SK-N-SH (cell line): ENCODE results near the gene UNC79. TPM values are rescaled to one million over a fixed set of nuclear protein-coding genes. Genes with fewer than 3 reads are reported as not detected.

Experiments
- CTCF ChIA-PET: fragments of 300-600, 350-600 bp; formaldehyde crosslinking; extraction: SDS; loops from one replicate; lab custom pipeline; 2021; lab: Yijun Ruan, JAX
- POLR2A ChIA-PET: fragments of 350-600 bp; sonication (Branson Sonifier 250); formaldehyde crosslinking; extraction: SDS; loops from one replicate; lab custom pipeline; 2020; ENCODE audit warnings: antibody characterized with exemption, inconsistent platforms; lab: Yijun Ruan, JAX
- DNase-seq: peaks from one replicate; pipeline ENCODE4 v3.0.0; 2012
- H2AFZ ChIP-seq: fragments of 200-600 bp; sonication (generic); 2 replicates; pipeline ENCODE4 v1.8.1; 2016; ENCODE audit warnings: antibody characterized with exemption, mild to moderate bottlenecking, low read depth
- H3F3A ChIP-seq: fragments of 200-600 bp; sonication (generic); replicated peaks from 2 replicates; pipeline ENCODE3; 2016; ENCODE audit warnings: antibody characterized with exemption, mild to moderate bottlenecking; ENCODE audit not compliant: insufficient read depth
- H3K27ac ChIP-seq, 2 experiments: fragments of 200-500 bp in 1 of 2; fragments of 200-600 bp in 1 of 2; sonication (Bioruptor generic) in 1 of 2; sonication (generic), shearing (Covaris generic) in 1 of 2; 2 replicates each; pipeline versions ENCODE4 v1.5.1 to v1.6.1; 2014 to 2016; ENCODE audit warnings: low read depth in 2 of 2, inconsistent platforms in 1 of 2, low read length in 1 of 2, mild to moderate bottlenecking in 1 of 2, mixed read lengths in 1 of 2
- H3K27me3 ChIP-seq: fragments of 200-600 bp; sonication (generic), shearing (Covaris generic); 2 replicates; pipeline ENCODE4 v1.6.1; 2016; ENCODE audit warnings: mixed run types; ENCODE audit not compliant: insufficient read depth
- H3K36me3 ChIP-seq, 2 experiments: fragments of 200-500 bp in 1 of 2; fragments of 200-600 bp in 1 of 2; sonication (Bioruptor generic) in 1 of 2; sonication (generic) in 1 of 2; replicated peaks in 1 of 2; 2 replicates each; pipeline versions ENCODE3 to v1.5.1; 2014 to 2016; ENCODE audit warnings: low read length in 1 of 2, mild to moderate bottlenecking in 1 of 2; ENCODE audit not compliant: insufficient read depth in 2 of 2, control insufficient read depth in 1 of 2
- H3K4me1 ChIP-seq, 2 experiments: fragments of 200-500 bp in 1 of 2; fragments of 200-600 bp in 1 of 2; sonication (Bioruptor generic) in 1 of 2; sonication (generic), shearing (Covaris generic) in 1 of 2; 2 replicates each; pipeline versions ENCODE4 v1.5.1 to v1.6.1; 2014 to 2016; ENCODE audit warnings: low read depth in 1 of 2, low read length in 1 of 2, mixed run types in 1 of 2; ENCODE audit not compliant: insufficient read depth in 2 of 2, control insufficient read depth in 1 of 2
- H3K4me2 ChIP-seq: fragments of 200-600 bp; sonication (generic), shearing (Covaris generic); 2 replicates; pipeline ENCODE4 v1.6.1; 2017; ENCODE audit warnings: mixed run types
- H3K4me3 ChIP-seq, 2 experiments: fragments of 200-500 bp in 1 of 2; fragments of 200-600 bp in 1 of 2; sonication (Bioruptor generic) in 1 of 2; sonication (generic), shearing (Covaris generic) in 1 of 2; 2 replicates each; pipeline versions ENCODE4 v1.5.1 to v1.8.1; 2014 to 2016; ENCODE audit warnings: low read depth in 2 of 2, inconsistent platforms in 1 of 2, low read length in 1 of 2, mild to moderate bottlenecking in 1 of 2, mixed read lengths in 1 of 2, moderate library complexity in 1 of 2
- H3K79me2 ChIP-seq: fragments of 200-600 bp; sonication (generic); 2 replicates; pipeline ENCODE4 v1.8.1; 2017; ENCODE audit warnings: mild to moderate bottlenecking; ENCODE audit not compliant: insufficient read depth
- H3K9ac ChIP-seq: fragments of 200-600 bp; sonication (generic); 2 replicates; pipeline ENCODE4 v1.6.1; 2017; ENCODE audit warnings: mixed run types
- H3K9me2 ChIP-seq: fragments of 200-600 bp; sonication (generic); 2 replicates; pipeline ENCODE4 v1.6.1; 2017; ENCODE audit warnings: mixed run types
- H3K9me3 ChIP-seq: fragments of 200-600 bp; sonication (generic); 2 replicates; pipeline ENCODE4 v1.6.1; 2017; ENCODE audit warnings: mixed run types, mild to moderate bottlenecking, moderate library complexity
- H4K20me1 ChIP-seq: fragments of 200-600 bp; sonication (generic); 2 replicates; pipeline ENCODE4 v1.6.1; 2017; ENCODE audit warnings: mild to moderate bottlenecking, mixed run types; ENCODE audit not compliant: insufficient read depth
- EP300 ChIP-seq, 2 experiments: IDR thresholded peaks; 2 replicates each; pipeline versions ENCODE4 v1.4.0 to v1.6.1; 2012; ENCODE audit warnings: borderline replicate concordance in 1 of 2, low read depth in 1 of 2, low read length in 1 of 2
- EZH2phosphoT487 ChIP-seq: fragments of 200-600 bp; sonication (generic); IDR thresholded peaks from 2 replicates; pipeline ENCODE4 v1.6.1; 2017; ENCODE audit warnings: low read depth, mixed run types, mild to moderate bottlenecking, antibody characterized with exemption, moderate library complexity, borderline replicate concordance
- GATA2 ChIP-seq: sonication (generic); formaldehyde crosslinking; IDR thresholded peaks from 2 replicates; pipeline ENCODE4 v1.5.0; 2020; ENCODE audit warnings: mild to moderate bottlenecking, missing genetic modification reagents
- MAX ChIP-seq: IDR thresholded peaks from 2 replicates; pipeline ENCODE4 v1.4.0; 2012; ENCODE audit warnings: low read depth
- MEF2A ChIP-seq: IDR thresholded peaks from 2 replicates; pipeline ENCODE4 v1.4.0; 2012; ENCODE audit warnings: low read depth, borderline replicate concordance
- RCOR1 ChIP-seq: fragments of 150-350 bp; IDR thresholded peaks from 2 replicates; pipeline ENCODE4 v1.6.1; 2017; ENCODE audit warnings: antibody characterized with exemption, low read length
- WGBS: methylation state at CpG from one replicate; pipeline ENCODE4 v1.1.6; 2017; ENCODE audit warnings: low lambda C conversion rate; 5-methylcytosine and 5-hydroxymethylcytosine counted together
- polyA plus RNA-seq, 3 experiments: library from polyadenylated mRNA; depleted of rRNA; stranded (reverse); fragments of >200 nt; gene quantifications; 2 replicates each; pipeline ENCODE4 v1.2.3, GENCODE V29; 2012
- TF ChIP-seq, protein P1 (sequence below): IDR thresholded peaks from 2 replicates; pipeline ENCODE4 v1.4.0; 2012; ENCODE audit warnings: low read depth, borderline replicate concordance
- TF ChIP-seq, protein P2 (sequence below): fragments of 150-350 bp; IDR thresholded peaks from 2 replicates; pipeline ENCODE4 v1.6.1; 2017; ENCODE audit warnings: antibody characterized with exemption, low read length, low read depth, borderline replicate concordance
- TF ChIP-seq, protein P3 (sequence below): IDR thresholded peaks from 2 replicates; pipeline ENCODE4 v1.6.1; 2012; ENCODE audit warnings: mild to moderate bottlenecking, low read depth, low read length, moderate library complexity

Gene UNC79
- polyA plus RNA-seq, 1 of the 3 experiments (the other 2 are of a cell fraction) = 0.10 TPM

- no peak for DNase-seq
- no peak for TF ChIP-seq RCOR1
- TF ChIP-seq, protein P1, sequence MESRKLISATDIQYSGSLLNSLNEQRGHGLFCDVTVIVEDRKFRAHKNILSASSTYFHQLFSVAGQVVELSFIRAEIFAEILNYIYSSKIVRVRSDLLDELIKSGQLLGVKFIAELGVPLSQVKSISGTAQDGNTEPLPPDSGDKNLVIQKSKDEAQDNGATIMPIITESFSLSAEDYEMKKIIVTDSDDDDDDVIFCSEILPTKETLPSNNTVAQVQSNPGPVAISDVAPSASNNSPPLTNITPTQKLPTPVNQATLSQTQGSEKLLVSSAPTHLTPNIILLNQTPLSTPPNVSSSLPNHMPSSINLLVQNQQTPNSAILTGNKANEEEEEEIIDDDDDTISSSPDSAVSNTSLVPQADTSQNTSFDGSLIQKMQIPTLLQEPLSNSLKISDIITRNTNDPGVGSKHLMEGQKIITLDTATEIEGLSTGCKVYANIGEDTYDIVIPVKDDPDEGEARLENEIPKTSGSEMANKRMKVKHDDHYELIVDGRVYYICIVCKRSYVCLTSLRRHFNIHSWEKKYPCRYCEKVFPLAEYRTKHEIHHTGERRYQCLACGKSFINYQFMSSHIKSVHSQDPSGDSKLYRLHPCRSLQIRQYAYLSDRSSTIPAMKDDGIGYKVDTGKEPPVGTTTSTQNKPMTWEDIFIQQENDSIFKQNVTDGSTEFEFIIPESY = no peak
- CTCF ChIA-PET = no interaction called here
These were observed 198.9 kb downstream of the UNC79 start for GRCh38 chr14:93629643-93630042.

GRCh38 chr14:93638790-93639189, 208.1 kb downstream of the UNC79 start:
- Histone ChIP-seq H3K27me3 (no peaks in the 10 kb centered on the region), H3K79me2 (no peaks in the 10 kb centered on the region), H3K4me3 (no peak overlapping the region), H3K4me2 (no peak overlapping the region), H3K36me3 (no peaks in the 10 kb centered on the region), H3K9me2 (no peaks in the 10 kb centered on the region), H3K4me1 (no peaks in the 10 kb centered on the region), H4K20me1 (no peaks in the 10 kb centered on the region), H3F3A (no peaks in the 10 kb centered on the region), H3K27ac (no peak overlapping the region), H3K9me3 (no peaks in the 10 kb centered on the region), H3K9ac (no peak overlapping the region), H2AFZ (no peak overlapping the region)
- ChIA-PET CTCF (interaction anchor here (1.2 to 1.6 kb wide), 2 partner anchors 264 to 268 kb away, joined by 3 read pairs; no protein-coding TSS in a partner anchor), POLR2A (no interaction called here)
- TF ChIP-seq, protein P2, sequence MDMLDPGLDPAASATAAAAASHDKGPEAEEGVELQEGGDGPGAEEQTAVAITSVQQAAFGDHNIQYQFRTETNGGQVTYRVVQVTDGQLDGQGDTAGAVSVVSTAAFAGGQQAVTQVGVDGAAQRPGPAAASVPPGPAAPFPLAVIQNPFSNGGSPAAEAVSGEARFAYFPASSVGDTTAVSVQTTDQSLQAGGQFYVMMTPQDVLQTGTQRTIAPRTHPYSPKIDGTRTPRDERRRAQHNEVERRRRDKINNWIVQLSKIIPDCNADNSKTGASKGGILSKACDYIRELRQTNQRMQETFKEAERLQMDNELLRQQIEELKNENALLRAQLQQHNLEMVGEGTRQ = no peak
- TF ChIP-seq, protein P3, sequence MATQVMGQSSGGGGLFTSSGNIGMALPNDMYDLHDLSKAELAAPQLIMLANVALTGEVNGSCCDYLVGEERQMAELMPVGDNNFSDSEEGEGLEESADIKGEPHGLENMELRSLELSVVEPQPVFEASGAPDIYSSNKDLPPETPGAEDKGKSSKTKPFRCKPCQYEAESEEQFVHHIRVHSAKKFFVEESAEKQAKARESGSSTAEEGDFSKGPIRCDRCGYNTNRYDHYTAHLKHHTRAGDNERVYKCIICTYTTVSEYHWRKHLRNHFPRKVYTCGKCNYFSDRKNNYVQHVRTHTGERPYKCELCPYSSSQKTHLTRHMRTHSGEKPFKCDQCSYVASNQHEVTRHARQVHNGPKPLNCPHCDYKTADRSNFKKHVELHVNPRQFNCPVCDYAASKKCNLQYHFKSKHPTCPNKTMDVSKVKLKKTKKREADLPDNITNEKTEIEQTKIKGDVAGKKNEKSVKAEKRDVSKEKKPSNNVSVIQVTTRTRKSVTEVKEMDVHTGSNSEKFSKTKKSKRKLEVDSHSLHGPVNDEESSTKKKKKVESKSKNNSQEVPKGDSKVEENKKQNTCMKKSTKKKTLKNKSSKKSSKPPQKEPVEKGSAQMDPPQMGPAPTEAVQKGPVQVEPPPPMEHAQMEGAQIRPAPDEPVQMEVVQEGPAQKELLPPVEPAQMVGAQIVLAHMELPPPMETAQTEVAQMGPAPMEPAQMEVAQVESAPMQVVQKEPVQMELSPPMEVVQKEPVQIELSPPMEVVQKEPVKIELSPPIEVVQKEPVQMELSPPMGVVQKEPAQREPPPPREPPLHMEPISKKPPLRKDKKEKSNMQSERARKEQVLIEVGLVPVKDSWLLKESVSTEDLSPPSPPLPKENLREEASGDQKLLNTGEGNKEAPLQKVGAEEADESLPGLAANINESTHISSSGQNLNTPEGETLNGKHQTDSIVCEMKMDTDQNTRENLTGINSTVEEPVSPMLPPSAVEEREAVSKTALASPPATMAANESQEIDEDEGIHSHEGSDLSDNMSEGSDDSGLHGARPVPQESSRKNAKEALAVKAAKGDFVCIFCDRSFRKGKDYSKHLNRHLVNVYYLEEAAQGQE = no peak
- TF ChIP-seq MEF2A (no peak), EZH2phosphoT487 (no peak), MAX (no peak), EP300 (IDR thresholded peaks at IDR 0.05; ENCODE audit: borderline replicate concordance in 1 of 2, low read depth in 1 of 2, low read length in 1 of 2) (no peak), GATA2 (CRISPR knock-in tag) (no peak)
- WGBS = 22% methylated on average over 5 of the region's 5 CpGs
- DNase-seq = no peak

More at GRCh38 chr14:93629643-93630042, 198.9 kb downstream of the UNC79 start:
- Histone ChIP-seq H4K20me1 (no peaks in the 10 kb centered on the region), H3K9ac (no peak overlapping the region), H3K9me3 (no peaks in the 10 kb centered on the region), H3F3A (no peaks in the 10 kb centered on the region), H3K79me2 (no peaks in the 10 kb centered on the region), H2AFZ (no peak overlapping the region), H3K9me2 (no peaks in the 10 kb centered on the region), H3K4me1 (no peaks in the 10 kb centered on the region), H3K27ac (no peak overlapping the region), H3K4me3 (no peak overlapping the region), H3K27me3 (no peaks in the 10 kb centered on the region), H3K36me3 (peaks cover 0 to 4% of the 10 kb centered on the region in 2 experiments), H3K4me2 (no peak overlapping the region)
- POLR2A ChIA-PET = no interaction called here
